ENCODE data around the gene TNP1. TPM values are rescaled to one million over a fixed set of nuclear protein-coding genes. Genes with fewer than 3 reads are reported as not detected.

Gene TNP1
- polyA plus RNA-seq, 1 experiment, result not detected

- no peak for TF ChIP-seq CTCF (IDR thresholded peaks at IDR 0.05; ENCODE audit: insufficient read depth, low read depth, low read length)
- POLR2A ChIA-PET, result no interaction called here
- Histone ChIP-seq H3K36me3 (ENCODE audit: control insufficient read depth, insufficient read depth, low read length) (no peaks in the 10 kb centered on the region), H3K4me3 (ENCODE audit: low read depth, low read length) (no peak overlapping the region), H3K27me3 (ENCODE audit: control insufficient read depth, insufficient read depth, low read length) (peaks cover 1% of the 10 kb centered on the region; the same call in 1 of the 2 replicates)
- DNase-seq (ENCODE audit: low read depth), result no peak
- CTCF ChIA-PET, result interaction anchor here (2.1 kb wide), 1 partner anchor 9 kb away, joined by 9 read pairs; no protein-coding TSS in a partner anchor
Measured at GRCh38 chr2:216878072-216878471, 18.2 kb upstream of the TNP1 start.

- no peak for DNase-seq (ENCODE audit: low read depth)
- Histone ChIP-seq H3K27me3 (ENCODE audit: control insufficient read depth, insufficient read depth, low read length) (peaks cover 1% of the 10 kb centered on the region; the same call in 1 of the 2 replicates), H3K4me3 (ENCODE audit: low read depth, low read length) (no peak overlapping the region), H3K36me3 (ENCODE audit: control insufficient read depth, insufficient read depth, low read length) (no peaks in the 10 kb centered on the region)
- CTCF ChIA-PET, result interaction anchor here (2.1 kb wide), 1 partner anchor 10 kb away, joined by 9 read pairs; no protein-coding TSS in a partner anchor
- POLR2A ChIA-PET, result no interaction called here
- 0 out of 2 replicates have a peak, but pooled peaks have one; percentile 12 for TF ChIP-seq CTCF (IDR thresholded peaks at IDR 0.05; ENCODE audit: insufficient read depth, low read depth, low read length)
Measured at GRCh38 chr2:216877085-216877484, 17.2 kb upstream of the TNP1 start.

GRCh38 chr2:216875862-216876261 is 16.0 kb upstream of the TNP1 start:
- ChIA-PET CTCF (no interaction called here), POLR2A (no interaction called here)
- no peaks in the 10 kb centered on the region for H3K36me3 ChIP-seq (ENCODE audit: control insufficient read depth, insufficient read depth, low read length)
- DNase-seq (ENCODE audit: low read depth), result no peak
- peaks cover 1% of the 10 kb centered on the region for H3K27me3 ChIP-seq (ENCODE audit: control insufficient read depth, insufficient read depth, low read length)
- no peak overlapping the region for H3K4me3 ChIP-seq (ENCODE audit: low read depth, low read length)
- no peak for TF ChIP-seq CTCF (IDR thresholded peaks at IDR 0.05; ENCODE audit: insufficient read depth, low read depth, low read length)

GRCh38 chr2:216873573-216873972 is 13.7 kb upstream of the TNP1 start:
- ChIA-PET POLR2A (no interaction called here), CTCF (no interaction called here)
- Histone ChIP-seq H3K27me3 (ENCODE audit: control insufficient read depth, insufficient read depth, low read length) (peaks cover 1% of the 10 kb centered on the region), H3K36me3 (ENCODE audit: control insufficient read depth, insufficient read depth, low read length) (no peaks in the 10 kb centered on the region), H3K4me3 (ENCODE audit: low read depth, low read length) (no peak overlapping the region)
- no peak for DNase-seq (ENCODE audit: low read depth)
- no peak for TF ChIP-seq CTCF (IDR thresholded peaks at IDR 0.05; ENCODE audit: insufficient read depth, low read depth, low read length)

GRCh38 chr2:216872624-216873023 is 12.8 kb upstream of the TNP1 start:
- no peak for DNase-seq (ENCODE audit: low read depth)
- Histone ChIP-seq H3K4me3 (ENCODE audit: low read depth, low read length) (no peak overlapping the region), H3K27me3 (ENCODE audit: control insufficient read depth, insufficient read depth, low read length) (peaks cover 1% of the 10 kb centered on the region), H3K36me3 (ENCODE audit: control insufficient read depth, insufficient read depth, low read length) (no peaks in the 10 kb centered on the region)
- no peak for TF ChIP-seq CTCF (IDR thresholded peaks at IDR 0.05; ENCODE audit: insufficient read depth, low read depth, low read length)
- ChIA-PET CTCF (interaction anchor here (1.3 kb wide), 1 partner anchor 16 kb away, joined by 3 read pairs; no protein-coding TSS in a partner anchor), POLR2A (no interaction called here)
